Measurements from ENCODE around the gene HMGCS1.

DNA sequence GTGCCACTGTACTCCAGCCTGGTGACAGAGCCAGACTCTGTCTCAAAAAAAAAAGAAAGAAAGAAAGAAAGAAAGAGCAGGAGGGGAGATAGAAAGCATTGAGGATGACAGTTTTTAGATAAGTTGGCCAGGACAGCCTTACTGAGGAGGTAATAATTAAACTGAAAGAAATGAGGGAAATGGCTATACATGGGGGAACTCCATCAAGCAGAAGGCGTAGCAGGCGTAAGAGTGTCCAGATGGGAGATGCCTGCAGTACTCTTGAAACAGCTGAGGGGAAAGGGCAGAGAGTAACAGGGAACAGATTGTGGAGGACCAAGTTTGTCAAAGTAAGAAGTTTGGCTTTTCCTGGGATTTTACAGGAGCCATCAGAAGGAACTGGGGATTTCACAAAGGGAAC, 57.5 kb downstream of the HMGCS1 start:
- TF ChIP-seq, protein P1, sequence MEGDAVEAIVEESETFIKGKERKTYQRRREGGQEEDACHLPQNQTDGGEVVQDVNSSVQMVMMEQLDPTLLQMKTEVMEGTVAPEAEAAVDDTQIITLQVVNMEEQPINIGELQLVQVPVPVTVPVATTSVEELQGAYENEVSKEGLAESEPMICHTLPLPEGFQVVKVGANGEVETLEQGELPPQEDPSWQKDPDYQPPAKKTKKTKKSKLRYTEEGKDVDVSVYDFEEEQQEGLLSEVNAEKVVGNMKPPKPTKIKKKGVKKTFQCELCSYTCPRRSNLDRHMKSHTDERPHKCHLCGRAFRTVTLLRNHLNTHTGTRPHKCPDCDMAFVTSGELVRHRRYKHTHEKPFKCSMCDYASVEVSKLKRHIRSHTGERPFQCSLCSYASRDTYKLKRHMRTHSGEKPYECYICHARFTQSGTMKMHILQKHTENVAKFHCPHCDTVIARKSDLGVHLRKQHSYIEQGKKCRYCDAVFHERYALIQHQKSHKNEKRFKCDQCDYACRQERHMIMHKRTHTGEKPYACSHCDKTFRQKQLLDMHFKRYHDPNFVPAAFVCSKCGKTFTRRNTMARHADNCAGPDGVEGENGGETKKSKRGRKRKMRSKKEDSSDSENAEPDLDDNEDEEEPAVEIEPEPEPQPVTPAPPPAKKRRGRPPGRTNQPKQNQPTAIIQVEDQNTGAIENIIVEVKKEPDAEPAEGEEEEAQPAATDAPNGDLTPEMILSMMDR (IDR thresholded peaks at IDR 0.05): no peak
- no peak for TF ChIP-seq POLR2A (IDR thresholded peaks at IDR 0.05)
